H1 (cell line): ENCODE data around the gene MIB1. TPM values are rescaled to one million over a fixed set of nuclear protein-coding genes. Genes with fewer than 3 reads are reported as not detected.

Experiments used
- CTCF ChIA-PET: fragments of 300-600 bp; sonication (Branson Sonifier 250); formaldehyde crosslinking; loops from one replicate; lab custom pipeline; 2021; ENCODE audit not compliant: partially characterized antibody; lab: Charles Lee
- POLR2A ChIA-PET: fragments of 300-600 bp; sonication (Branson Sonifier 250); formaldehyde crosslinking; loops from one replicate; lab custom pipeline; 2021; ENCODE audit warnings: inconsistent platforms; ENCODE audit not compliant: partially characterized antibody; lab: Charles Lee
- DNase-seq, 2 experiments: peaks; one replicate each; pipeline versions ENCODE4 v3.0.0 to v3.0.0-alpha.2; 2010 to 2022; ENCODE audit warnings: low spot score in 2 of 2, low read depth in 1 of 2, mixed read lengths in 1 of 2
- FAIRE-seq: peaks from 2 replicates; lab custom pipeline; 2011; peaks lifted over from hg19 to GRCh38; lab: Jason Lieb, UNC
- H2AFZ ChIP-seq: 2 replicates; pipeline ENCODE4 v1.8.1; 2012; ENCODE audit warnings: low read length, inconsistent platforms
- H2AK5ac ChIP-seq: 2 replicates; pipeline ENCODE4 v1.6.1; 2013; ENCODE audit warnings: low read depth, low read length
- H2BK120ac ChIP-seq: replicated peaks from 2 replicates; pipeline ENCODE3; 2013; ENCODE audit warnings: low read depth, low read length, inconsistent platforms
- H2BK12ac ChIP-seq: 2 replicates; pipeline ENCODE4 v1.6.1; 2013; ENCODE audit warnings: low read depth, low read length
- H2BK15ac ChIP-seq: 2 replicates; pipeline ENCODE4 v1.6.1; 2013; ENCODE audit warnings: low read length
- H2BK20ac ChIP-seq: 2 replicates; pipeline ENCODE4 v1.6.1; 2013; ENCODE audit warnings: low read length
- H2BK5ac ChIP-seq: 2 replicates; pipeline ENCODE4 v1.6.1; 2013; ENCODE audit warnings: low read depth, low read length
- H3K14ac ChIP-seq: 2 replicates; pipeline ENCODE4 v1.6.1; 2013; ENCODE audit warnings: inconsistent platforms; ENCODE audit not compliant: insufficient read length
- H3K18ac ChIP-seq: 2 replicates; pipeline ENCODE4 v1.6.1; 2013; ENCODE audit warnings: low read length; ENCODE audit errors: extremely low read depth
- H3K23ac ChIP-seq: 2 replicates; pipeline ENCODE4 v1.6.1; 2013; ENCODE audit warnings: inconsistent platforms; ENCODE audit not compliant: insufficient read length
- H3K23me2 ChIP-seq: 2 replicates; pipeline ENCODE4 v1.6.1; 2013; ENCODE audit warnings: low read depth, low read length
- H3K27ac ChIP-seq: 2 replicates; pipeline ENCODE4 v1.6.1; 2011; ENCODE audit warnings: low read depth, low read length, inconsistent platforms
- H3K27me3 ChIP-seq, 4 experiments: replicated peaks in 1 of 4; 1 replicate in 1 of 4; 2 replicates in 3 of 4; pipeline versions ENCODE4 v1.6.1 to v1.8.1; 2011 to 2013; ENCODE audit warnings: low read length in 3 of 4, mild to moderate bottlenecking in 3 of 4, inconsistent platforms in 2 of 4, mixed read lengths in 2 of 4, moderate library complexity in 1 of 4; ENCODE audit not compliant: control insufficient read depth in 3 of 4, insufficient read depth in 3 of 4; ENCODE audit errors: extremely low read depth in 1 of 4
- H3K36me3 ChIP-seq, 4 experiments: 2 replicates each; pipeline versions ENCODE4 v1.6.1 to v1.8.1; 2011 to 2013; ENCODE audit warnings: mild to moderate bottlenecking in 4 of 4, low read length in 3 of 4, moderate library complexity in 2 of 4, control low read depth in 1 of 4, inconsistent platforms in 1 of 4; ENCODE audit not compliant: insufficient read depth in 4 of 4, control insufficient read depth in 2 of 4
- H3K4ac ChIP-seq: replicated peaks from 2 replicates; pipeline ENCODE3; 2013; ENCODE audit warnings: low read length, low read depth, mixed read lengths, inconsistent platforms; ENCODE audit not compliant: insufficient read length
- H3K4me1 ChIP-seq, 4 experiments: replicated peaks in 1 of 4; 1 replicate in 1 of 4; 2 replicates in 3 of 4; pipeline versions ENCODE4 v1.6.1 to v1.8.1; 2011 to 2013; ENCODE audit warnings: low read length in 3 of 4, inconsistent platforms in 2 of 4, mixed read lengths in 1 of 4; ENCODE audit not compliant: insufficient read depth in 4 of 4, control insufficient read depth in 3 of 4
- H3K4me2 ChIP-seq, 2 experiments: 2 replicates each; pipeline versions ENCODE4 v1.6.1 to v1.8.1; 2011 to 2013; ENCODE audit warnings: low read depth in 2 of 2, low read length in 2 of 2, control low read depth in 1 of 2, inconsistent platforms in 1 of 2, mild to moderate bottlenecking in 1 of 2; ENCODE audit not compliant: insufficient read depth in 1 of 2
- H3K4me3 ChIP-seq, 4 experiments: fragments of 200-600, 300-600 bp in 1 of 4; sonication (generic), shearing (Covaris generic), sonication (Bioruptor Twin) in 1 of 4; 2 replicates each; pipeline versions ENCODE4 v1.5.1 to v1.8.1; 2011 to 2016; ENCODE audit warnings: low read length in 4 of 4, low read depth in 3 of 4, control low read depth in 2 of 4, inconsistent platforms in 2 of 4, mild to moderate bottlenecking in 2 of 4, mixed read lengths in 1 of 4, moderate library complexity in 1 of 4; ENCODE audit not compliant: insufficient read depth in 2 of 4; ENCODE audit errors: extremely low read depth in 1 of 4
- H3K56ac ChIP-seq: replicated peaks from 2 replicates; pipeline ENCODE3; 2013; ENCODE audit warnings: low read depth, mild to moderate bottlenecking, mixed read lengths, low read length, inconsistent platforms; ENCODE audit not compliant: insufficient read length
- H3K79me1 ChIP-seq: 2 replicates; pipeline ENCODE4 v1.6.1; 2013; ENCODE audit warnings: low read depth, low read length, control low read depth
- H3K79me2 ChIP-seq, 2 experiments: 2 replicates each; pipeline versions ENCODE4 v1.6.1 to v1.8.1; 2012 to 2013; ENCODE audit warnings: low read length in 2 of 2, mild to moderate bottlenecking in 2 of 2, inconsistent platforms in 1 of 2; ENCODE audit not compliant: insufficient read depth in 2 of 2, control insufficient read depth in 1 of 2
- H3K9ac ChIP-seq, 4 experiments: replicated peaks in 1 of 4; 1 replicate in 1 of 4; 2 replicates in 3 of 4; pipeline versions ENCODE4 v1.6.1 to v1.8.1; 2011 to 2013; ENCODE audit warnings: low read depth in 3 of 4, low read length in 3 of 4, control low read depth in 2 of 4, mild to moderate bottlenecking in 2 of 4, moderate library complexity in 2 of 4, inconsistent platforms in 1 of 4; ENCODE audit errors: extremely low read depth in 1 of 4
- H3K9me3 ChIP-seq, 2 experiments: 2 replicates each; pipeline versions ENCODE4 v1.6.1 to v1.8.1; 2012 to 2013; ENCODE audit warnings: mild to moderate bottlenecking in 2 of 2, moderate library complexity in 2 of 2, control low read depth in 1 of 2, inconsistent platforms in 1 of 2, low read depth in 1 of 2, low read length in 1 of 2, mixed read lengths in 1 of 2; ENCODE audit not compliant: insufficient read depth in 2 of 2
- H4K20me1 ChIP-seq, 2 experiments: replicated peaks in 1 of 2; 2 replicates each; pipeline versions ENCODE3 to v1.8.1; 2011 to 2013; ENCODE audit warnings: inconsistent platforms in 2 of 2, low read length in 2 of 2, mild to moderate bottlenecking in 1 of 2; ENCODE audit not compliant: insufficient read depth in 2 of 2, control insufficient read depth in 1 of 2
- H4K5ac ChIP-seq: 2 replicates; pipeline ENCODE4 v1.6.1; 2013; ENCODE audit warnings: low read length, low read depth, mixed read lengths, inconsistent platforms; ENCODE audit not compliant: insufficient read length
- H4K8ac ChIP-seq: 2 replicates; pipeline ENCODE4 v1.8.0; 2013; ENCODE audit warnings: mild to moderate bottlenecking, moderate library complexity, low read length, inconsistent platforms; ENCODE audit not compliant: insufficient read depth; ENCODE audit errors: extremely low read depth
- H4K91ac ChIP-seq: replicated peaks from 2 replicates; pipeline ENCODE3; 2013; ENCODE audit warnings: low read length, mixed read lengths, inconsistent platforms; ENCODE audit not compliant: insufficient read length
- ASH2L ChIP-seq: fragments of 200-600, 300-600 bp; sonication (generic); IDR thresholded peaks from one replicate; pipeline ENCODE4 v1.7.1; 2017; ENCODE audit warnings: low read length
- CBX5 ChIP-seq: fragments of 300-800, 300-1000 bp; sonication (generic); IDR thresholded peaks from 2 replicates; pipeline ENCODE4 v1.7.1; 2016; ENCODE audit warnings: antibody characterized with exemption, low read length, low read depth
- GABPA ChIP-seq: IDR thresholded peaks from 2 replicates; pipeline ENCODE4 v1.6.1; 2011; ENCODE audit warnings: mild to moderate bottlenecking, low read length, moderate library complexity, borderline replicate concordance; ENCODE audit not compliant: insufficient read depth
- GTF2F1 ChIP-seq: IDR thresholded peaks from 2 replicates; pipeline ENCODE4 v1.6.1; 2012; ENCODE audit warnings: low read depth, low read length, improper control_type of control experiment, borderline replicate concordance
- KDM4A ChIP-seq: IDR thresholded peaks from one replicate; pipeline ENCODE4 v1.7.1; 2012; ENCODE audit warnings: low read depth, mild to moderate bottlenecking, moderate library complexity, low read length, inconsistent platforms; ENCODE audit not compliant: severe bottlenecking
- RXRA ChIP-seq: IDR thresholded peaks from 2 replicates; pipeline ENCODE4 v1.6.1; 2011; ENCODE audit warnings: low read depth, mild to moderate bottlenecking, low read length, moderate library complexity; ENCODE audit not compliant: insufficient read depth
- SIRT6 ChIP-seq: IDR thresholded peaks from one replicate; pipeline ENCODE4 v1.7.1; 2012; ENCODE audit warnings: low read length, inconsistent platforms
- SIX5 ChIP-seq: IDR thresholded peaks from 2 replicates; pipeline ENCODE4 v1.6.1; 2011; ENCODE audit warnings: mild to moderate bottlenecking, low read depth, low read length
- SP2 ChIP-seq: IDR thresholded peaks from 2 replicates; pipeline ENCODE4 v1.6.1; 2012; ENCODE audit warnings: mild to moderate bottlenecking, low read length, inconsistent platforms
- SUZ12 ChIP-seq: fragments of 200-600 bp; sonication (generic); IDR thresholded peaks from 2 replicates; pipeline ENCODE4 v1.6.1; 2012; ENCODE audit warnings: mild to moderate bottlenecking, inconsistent platforms, low read length, moderate library complexity, mixed read lengths
- TCF12 ChIP-seq: IDR thresholded peaks from 2 replicates; pipeline ENCODE4 v1.6.1; 2011; ENCODE audit warnings: low read depth, mild to moderate bottlenecking, low read length
- USF2 ChIP-seq: IDR thresholded peaks from 2 replicates; pipeline ENCODE4 v1.6.1; 2011; ENCODE audit warnings: low read length, improper control_type of control experiment
- WGBS, 2 experiments: shearing (Covaris generic) in 1 of 2; methylation state at CpG; one replicate each; pipeline versions ENCODE4 v1.1.6 to v1.1.7; 2013 to 2015; ENCODE audit warnings: low lambda C conversion rate in 2 of 2, mixed read lengths in 2 of 2, inconsistent platforms in 1 of 2, low coverage in 1 of 2, missing lambda C conversion rate in 1 of 2; ENCODE audit not compliant: insufficient replicate concordance in 2 of 2, insufficient coverage in 1 of 2, insufficient read length in 1 of 2; ENCODE audit errors: extremely low coverage in 1 of 2, missing lambda C conversion rate in 1 of 2; 5-methylcytosine and 5-hydroxymethylcytosine counted together
- polyA plus RNA-seq, 7 experiments: library from polyadenylated mRNA; depleted of rRNA in 3 of 7; stranded (reverse) in 5 of 7; unstranded in 2 of 7; fragments of >200 nt in 5 of 7; fragments of 200-250 nt in 2 of 7; gene quantifications; 1 replicate in 5 of 7; 2 replicates in 1 of 7; 4 replicates in 1 of 7; pipeline versions ENCODE4 v1.2.1 to v1.2.3, GENCODE V29; 2011 to 2013; ENCODE audit warnings: missing spikeins in 2 of 7, mixed read lengths in 2 of 7
- total RNA-seq: library from RNA; stranded (reverse); fragmentation: NEBNext Ultra II Directional; extraction: Animal tissue kit (Norgen Biotek cat#: 25700); gene quantifications from 2 replicates; pipeline ENCODE4 v1.2.1, GENCODE V29; 2021

MIB1 gene
- total and polyA plus RNA-seq, 2 of the 8 experiments (the other 6 are each of a cell fraction or from before 2014, with no cell fraction given) = 8.2 to 60.3 TPM

- FAIRE-seq = peak; percentile 28
- Histone ChIP-seq H2BK20ac (no peak overlapping the region), H2AK5ac (no peak overlapping the region), H3K23me2 (no peaks in the 10 kb centered on the region), H3K79me1 (0 out of 2 replicates have a peak, but pooled peaks cover 2% of the 10 kb centered on the region), H2BK120ac (no peak overlapping the region), H3K4me3 (no peak overlapping the region), H2BK12ac (no peak overlapping the region), H3K79me2 (peaks cover 0 to 64% of the 10 kb centered on the region in 2 experiments; a peak in 3 of 4 replicates), H3K18ac (no peak overlapping the region), H3K9ac (no peak overlapping the region), H2AFZ (no peak overlapping the region), H3K4me2 (no peak overlapping the region), H3K27ac (no peak overlapping the region), H3K9me3 (no peaks in the 10 kb centered on the region), H3K56ac (no peak overlapping the region), H4K8ac (no peak overlapping the region), H3K4me1 (peaks cover 0 to 5% (median 4%) of the 10 kb centered on the region in 4 experiments; a peak in 2 of 7 replicates), H2BK5ac (no peak overlapping the region), H3K27me3 (no peaks in the 10 kb centered on the region), H3K36me3 (peaks cover 0 to 30% (median 16%) of the 10 kb centered on the region in 4 experiments; a peak in 6 of 8 replicates), H4K5ac (no peak overlapping the region), H3K23ac (no peak overlapping the region), H4K20me1 (peaks cover 4 to 10% of the 10 kb centered on the region in 2 experiments), H3K4ac (no peak overlapping the region), H3K14ac (no peak overlapping the region), H4K91ac (no peak overlapping the region), H2BK15ac (no peak overlapping the region)
- 88% methylated on average over 3 of the region's 3 CpGs; no CpG with 5 or more reads in 1 of the 2 experiments for WGBS, 2 experiments
- DNase-seq = no peak
- POLR2A ChIA-PET = no interaction called here
- CTCF ChIA-PET = no interaction called here
- no peak for TF ChIP-seq GABPA
- no peak for TF ChIP-seq SIRT6
- TF ChIP-seq TCF12 = no peak
- TF ChIP-seq GTF2F1 = no peak
- no peak for TF ChIP-seq SIX5
- TF ChIP-seq ASH2L = no peak
- no peak for TF ChIP-seq USF2
- no peak for TF ChIP-seq SP2
- TF ChIP-seq CBX5 = no peak
- no peak for TF ChIP-seq RXRA
- no peak for TF ChIP-seq KDM4A
- TF ChIP-seq SUZ12 = no peak
These were observed 23.5 kb downstream of the MIB1 start for GRCh38 chr18:21763846-21764646.
